GM12878 (cell line): ENCODE results near the gene CLPTM1. TPM values are rescaled to one million over a fixed set of nuclear protein-coding genes. Genes with fewer than 3 reads are reported as not detected.

Experiments used
- ATAC-seq: fragments of 200-7000 bp; cut with Tn5 transposase; 3 replicates; pipeline ENCODE4 v1.9.1; 2020; ENCODE audit warnings: mild to moderate bottlenecking, moderate library complexity
- BruUV-seq: library from RNA; stranded (reverse); fragments of 400-500 nt; replicated peaks from 2 replicates; lab custom pipeline; 2021; lab: Mats Ljungman, UMichigan
- CTCF ChIA-PET: fragments of 300-600 bp; sonication (Branson Sonifier 250); formaldehyde crosslinking; extraction: SDS; loops from one replicate; lab custom pipeline; 2021; ENCODE audit warnings: inconsistent platforms; lab: Yijun Ruan, JAX
- POLR2A ChIA-PET: fragments of 350-600 bp; formaldehyde crosslinking; extraction: SDS; loops from one replicate; lab custom pipeline; 2021; ENCODE audit warnings: inconsistent platforms; lab: Charles Lee
- RAD21 ChIA-PET: fragments of 300-600 bp; sonication (Branson Sonifier 250); formaldehyde crosslinking; loops from one replicate; lab custom pipeline; 2023; ENCODE audit warnings: antibody characterized with exemption; ENCODE audit not compliant: unreplicated experiment; lab: Charles Lee
- SMC1A ChIA-PET: fragments of 300-600 bp; sonication (Branson Sonifier 250); formaldehyde crosslinking; loops from one replicate; lab custom pipeline; 2023; ENCODE audit not compliant: unreplicated experiment, uncharacterized antibody; lab: Charles Lee
- DNase-seq: peaks from one replicate; pipeline ENCODE4 v3.0.0-alpha.2; 2011; ENCODE audit warnings: low read depth, low spot score
- FAIRE-seq: peaks from 3 replicates; lab custom pipeline; 2011; peaks lifted over from hg19 to GRCh38; lab: Jason Lieb, UNC
- H2AFZ ChIP-seq: 2 replicates; pipeline ENCODE4 v1.6.0; 2011; ENCODE audit warnings: low read depth, low read length, control low read depth; ENCODE audit not compliant: control insufficient read depth
- H3K27ac ChIP-seq: 2 replicates; pipeline ENCODE4 v1.5.1; 2011; ENCODE audit warnings: control low read depth; ENCODE audit not compliant: control insufficient read depth, insufficient read depth
- H3K27me3 ChIP-seq, 2 experiments: replicated peaks in 1 of 2; 2 replicates each; pipeline versions ENCODE4 v1.6.0 to v1.6.1; 2011; ENCODE audit warnings: low read length in 1 of 2; ENCODE audit not compliant: control insufficient read depth in 2 of 2, insufficient read depth in 2 of 2
- H3K36me3 ChIP-seq, 2 experiments: 2 replicates each; pipeline ENCODE4 v1.5.1; 2011; ENCODE audit warnings: low read length in 1 of 2; ENCODE audit not compliant: control insufficient read depth in 2 of 2, insufficient read depth in 2 of 2
- H3K4me1 ChIP-seq: 2 replicates; pipeline ENCODE4 v1.6.1; 2011; ENCODE audit warnings: mild to moderate bottlenecking, low read length, moderate library complexity, mixed read lengths; ENCODE audit not compliant: control insufficient read depth, insufficient read depth
- H3K4me2 ChIP-seq: 2 replicates; pipeline ENCODE4 v1.6.0; 2011; ENCODE audit warnings: control low read depth; ENCODE audit not compliant: control insufficient read depth, insufficient read depth
- H3K4me3 ChIP-seq: fragments of 200-600 bp; sonication (generic); 2 replicates; pipeline ENCODE4 v1.5.1; 2016
- H3K79me2 ChIP-seq: 2 replicates; pipeline ENCODE4 v1.6.0; 2011; ENCODE audit warnings: low read length; ENCODE audit not compliant: control insufficient read depth, insufficient read depth
- H3K9ac ChIP-seq: 2 replicates; pipeline ENCODE4 v1.8.0; 2011; ENCODE audit warnings: low read length, control low read depth, mixed read lengths; ENCODE audit not compliant: control insufficient read depth, insufficient read depth
- H3K9me3 ChIP-seq: replicated peaks from 3 replicates; pipeline ENCODE4 v1.5.1; 2011; ENCODE audit warnings: mild to moderate bottlenecking, low read length; ENCODE audit not compliant: control insufficient read depth, insufficient read depth
- H4K20me1 ChIP-seq: 2 replicates; pipeline ENCODE4 v1.6.0; 2011; ENCODE audit not compliant: control insufficient read depth, insufficient read depth
- BMI1 ChIP-seq: fragments of 450-650 bp; IDR thresholded peaks from 2 replicates; pipeline ENCODE4 v1.6.1; 2016; ENCODE audit warnings: mild to moderate bottlenecking, moderate library complexity, borderline replicate concordance
- CHD2 ChIP-seq: IDR thresholded peaks from 2 replicates; pipeline ENCODE4 v1.6.1; 2011; ENCODE audit warnings: low read depth, low read length, improper control_type of control experiment, borderline replicate concordance
- IKZF1 ChIP-seq: fragments of 450-650 bp; conservative IDR thresholded peaks from 2 replicates; pipeline ENCODE4 v1.6.1; 2017; ENCODE audit warnings: antibody characterized with exemption, mild to moderate bottlenecking
- IRF4 ChIP-seq: IDR thresholded peaks from 2 replicates; pipeline ENCODE4 v1.6.1; 2011; ENCODE audit warnings: low read depth, low read length
- MAX ChIP-seq: IDR thresholded peaks from 2 replicates; pipeline ENCODE4 v1.6.1; 2012; ENCODE audit warnings: low read depth, low read length, improper control_type of control experiment
- MEF2B ChIP-seq: fragments of 450-650 bp; IDR thresholded peaks from 2 replicates; pipeline ENCODE4 v1.6.1; 2018; ENCODE audit warnings: mild to moderate bottlenecking, moderate library complexity; ENCODE audit not compliant: partially characterized antibody, poor library complexity, severe bottlenecking
- NR2F1 ChIP-seq: fragments of 450-650 bp; conservative IDR thresholded peaks from 2 replicates; pipeline ENCODE4 v1.6.1; 2017; ENCODE audit warnings: mild to moderate bottlenecking
- PBX3 ChIP-seq: IDR thresholded peaks from 2 replicates; pipeline ENCODE4 v1.6.1; 2011; ENCODE audit warnings: mild to moderate bottlenecking, low read depth, low read length, moderate library complexity; ENCODE audit not compliant: insufficient replicate concordance
- POU2F2 ChIP-seq: IDR thresholded peaks from 3 replicates; pipeline ENCODE4 v1.6.1; 2011; ENCODE audit warnings: low read depth, mild to moderate bottlenecking, low read length, borderline replicate concordance
- RAD21 ChIP-seq: IDR thresholded peaks from 2 replicates; pipeline ENCODE4 v1.6.1; 2011; ENCODE audit warnings: mild to moderate bottlenecking, low read depth, low read length, moderate library complexity; ENCODE audit not compliant: insufficient read depth
- RELA ChIP-seq: fragments of 450-650 bp; IDR thresholded peaks from 2 replicates; pipeline ENCODE4 v1.8.0; 2014; ENCODE audit warnings: borderline replicate concordance; ENCODE audit not compliant: partially characterized antibody
- RELB ChIP-seq: fragments of 450-650 bp; IDR thresholded peaks from 2 replicates; pipeline ENCODE4 v1.6.1; 2017; ENCODE audit warnings: low read depth, mild to moderate bottlenecking, moderate library complexity
- SPI1 ChIP-seq: IDR thresholded peaks from 2 replicates; pipeline ENCODE4 v1.6.1; 2011; ENCODE audit warnings: low read depth, mild to moderate bottlenecking, low read length, moderate library complexity, borderline replicate concordance; ENCODE audit not compliant: insufficient read depth
- TCF12 ChIP-seq: IDR thresholded peaks from 2 replicates; pipeline ENCODE4 v1.6.1; 2011; ENCODE audit warnings: low read depth, mild to moderate bottlenecking, low read length
- WGBS: methylation state at CpG from one replicate; pipeline ENCODE4 v1.1.6; 2016; ENCODE audit warnings: low lambda C conversion rate; ENCODE audit not compliant: insufficient replicate concordance, insufficient coverage; ENCODE audit errors: missing lambda C conversion rate; 5-methylcytosine and 5-hydroxymethylcytosine counted together
- in situ Hi-C: fragments of 300-500 bp; cut with MboI; formaldehyde crosslinking; loops from 9 replicates; pipeline ENCODE4 v1.14.3; 2018; ENCODE audit warnings: mixed read lengths
- intact Hi-C: fragments of 100-400 bp; cut with micrococcal nuclease; formaldehyde crosslinking; loops from one replicate; pipeline ENCODE4 v1.14.2; 2022; ENCODE audit not compliant: unreplicated experiment
- polyA plus RNA-seq, 11 experiments: library from polyadenylated mRNA; depleted of rRNA in 4 of 11; unstranded in 6 of 11; stranded (reverse) in 5 of 11; fragments of >200 nt; fragmentation: Nextera tagmentation in 4 of 11; fragmentation: Illumina TruSeq in 1 of 11; extraction: Ambion mirVana in 4 of 11; extraction: Trizol in 1 of 11; gene quantifications; 1 replicate in 1 of 11; 2 replicates in 10 of 11; pipeline versions ENCODE4 v1.2.1 to v1.2.3, GENCODE V29; 2011 to 2016; ENCODE audit warnings: inconsistent platforms in 2 of 11, missing spikeins in 2 of 11, low read depth in 1 of 11
- total RNA-seq, 4 experiments: library from RNA; depleted of rRNA in 3 of 4; stranded (reverse); fragments of >200 nt in 3 of 4; fragmentation: Illumina TruSeq in 1 of 4; extraction: Trizol in 1 of 4; gene quantifications; 2 replicates each; pipeline versions ENCODE4 v1.2.1 to v1.2.3, GENCODE V29; 2013 to 2021

The CLPTM1 gene
- total and polyA plus RNA-seq, 10 of the 15 experiments (the other 5 are each of a cell fraction or from before 2014, with no cell fraction given) = 0.42 to 72.6 (median 35.2) TPM

DNA sequence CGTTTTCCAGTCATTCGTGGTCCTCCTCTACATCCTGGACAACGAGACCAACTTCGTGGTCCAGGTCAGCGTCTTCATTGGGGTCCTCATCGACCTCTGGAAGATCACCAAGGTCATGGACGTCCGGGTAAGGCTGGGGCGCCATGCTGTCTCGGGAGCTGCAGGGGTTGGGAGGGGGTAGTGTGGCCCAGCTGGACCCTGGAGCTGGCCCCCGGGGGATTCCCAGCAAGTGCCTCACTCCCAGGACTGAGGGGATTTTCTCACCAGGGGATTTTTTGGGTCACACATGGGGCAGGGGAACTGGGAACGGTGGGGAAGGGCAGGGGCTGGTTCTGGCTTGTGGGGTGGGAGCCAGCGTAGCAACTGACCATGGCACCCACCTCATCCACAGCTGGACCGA is 35.3 kb downstream of the CLPTM1 start:
- peaks cover 12% of the 10 kb centered on the region for H3K4me1 ChIP-seq
- peaks cover 0 to 36% of the 10 kb centered on the region in 2 experiments; a peak in 3 of 4 replicates for H3K36me3 ChIP-seq
- 49% methylated on average over 14 of the region's 14 CpGs for WGBS
- no peaks in the 10 kb centered on the region for H3K79me2 ChIP-seq
- no peak overlapping the region for H2AFZ ChIP-seq
- no peaks in the 10 kb centered on the region for H3K27me3 ChIP-seq
- ATAC-seq (peak; percentile 22), FAIRE-seq (no peak), DNase-seq (no peak)
- no peaks in the 10 kb centered on the region for H4K20me1 ChIP-seq
- in situ Hi-C loops (no loop called here), intact Hi-C loops (no loop called here)
- SMC1A ChIA-PET = interaction anchor here (0.9 to 2.1 kb wide), 4 partner anchors 24 to 188 kb away, joined by 3 to 10 read pairs (median 4); partner anchors contain the start of genes BLOC1S3 and TRAPPC6A
- no peak overlapping the region for H3K9ac ChIP-seq
- BruUV-seq = no TSS peak
- CTCF ChIA-PET = interaction anchor here (1.8 to 3.5 kb wide), 6 partner anchors 11 to 134 kb away, joined by 6 to 70 read pairs (median 13); partner anchors contain the start of genes CLASRP and RELB
- RAD21 ChIA-PET = interaction anchor here (0.7 to 3.5 kb wide), 5 partner anchors 49 to 427 kb away, joined by 3 to 29 read pairs (median 11); partner anchors contain the start of gene CLASRP
- no peaks in the 10 kb centered on the region for H3K9me3 ChIP-seq
- no peak overlapping the region for H3K4me3 ChIP-seq
- POLR2A ChIA-PET = interaction anchor here (0.5 to 4.1 kb wide), 5 partner anchors 11 to 147 kb away, joined by 3 to 24 read pairs (median 4); partner anchors contain the start of gene RELB
- H3K27ac ChIP-seq = peak overlapping the region; percentile 1; the same call in 1 of the 2 replicates
- TF ChIP-seq RAD21 (no peak), BMI1 (no peak), NR2F1 (0 out of 2 replicates have a peak, but pooled peaks have one; percentile 16), POU2F2 (no peak), IRF4 (no peak), MAX (no peak), IKZF1 (0 out of 2 replicates have a peak, but pooled peaks have one; percentile 41), SPI1 (peak; percentile 43; the same call in 1 of the 2 replicates), RELA (peak; percentile 28), RELB (0 out of 2 replicates have a peak, but pooled peaks have one; percentile 51), PBX3 (no peak), MEF2B (peak; percentile 59), CHD2 (no peak), TCF12 (0 out of 2 replicates have a peak, but pooled peaks have one; percentile 31)
- H3K4me2 ChIP-seq = no peak overlapping the region
